GM23338 (cell line): ENCODE results near the gene DAPK1. TPM values are rescaled to one million over a fixed set of nuclear protein-coding genes. Genes with fewer than 3 reads are reported as not detected.

ENCODE experiments used
- ATAC-seq: fragments of 200-7000 bp; cut with Tn5 transposase; 3 replicates; pipeline ENCODE4 v1.9.1; 2020
- DNase-seq: peaks from one replicate; pipeline ENCODE4 v3.0.0-alpha.2; 2015; ENCODE audit warnings: low spot score
- H2AFZ ChIP-seq: fragments of 200-600 bp; sonication (generic); 2 replicates; pipeline ENCODE4 v1.8.0; 2016; ENCODE audit warnings: antibody characterized with exemption, mild to moderate bottlenecking, moderate library complexity
- H3F3A ChIP-seq: fragments of 200-600 bp; sonication (generic); replicated peaks from 2 replicates; pipeline ENCODE4 v1.8.0; 2017; ENCODE audit warnings: antibody characterized with exemption, mixed run types, low read depth
- H3K27ac ChIP-seq: fragments of 200-600 bp; sonication (generic); 2 replicates; pipeline ENCODE4 v1.6.1; 2016; ENCODE audit warnings: low read depth
- H3K27me3 ChIP-seq: fragments of 200-600 bp; sonication (generic); 2 replicates; pipeline ENCODE4 v1.8.0; 2016; ENCODE audit warnings: mild to moderate bottlenecking, mixed run types, moderate library complexity; ENCODE audit not compliant: insufficient read depth
- H3K36me3 ChIP-seq: fragments of 200-600 bp; sonication (generic); 2 replicates; pipeline ENCODE4 v1.8.0; 2016; ENCODE audit warnings: mild to moderate bottlenecking; ENCODE audit not compliant: insufficient read depth
- H3K4me1 ChIP-seq: fragments of 200-600 bp; sonication (generic); 2 replicates; pipeline ENCODE4 v1.8.0; 2016; ENCODE audit warnings: mild to moderate bottlenecking, moderate library complexity; ENCODE audit not compliant: insufficient read depth
- H3K4me2 ChIP-seq: fragments of 200-600 bp; sonication (generic); 2 replicates; pipeline ENCODE4 v1.7.1; 2017; ENCODE audit warnings: mixed run types
- H3K4me3 ChIP-seq: fragments of 200-600 bp; sonication (generic); 2 replicates; pipeline ENCODE4 v1.6.1; 2016; ENCODE audit warnings: mixed run types
- H3K79me2 ChIP-seq: fragments of 200-600 bp; sonication (generic); replicated peaks from 2 replicates; pipeline ENCODE4 v1.8.0; 2017; ENCODE audit warnings: mild to moderate bottlenecking; ENCODE audit not compliant: insufficient read depth
- H3K9me2 ChIP-seq: fragments of 200-600 bp; sonication (generic); 2 replicates; pipeline ENCODE4 v1.8.0; 2017; ENCODE audit not compliant: insufficient read depth
- H4K20me1 ChIP-seq: fragments of 200-600 bp; sonication (generic); replicated peaks from 2 replicates; pipeline ENCODE4 v1.8.0; 2017; ENCODE audit warnings: mild to moderate bottlenecking; ENCODE audit not compliant: insufficient read depth
- H3K27ac Mint-ChIP-seq: 2 replicates; pipeline ENCODE4 v1.8.0; 2020; ENCODE audit warnings: inconsistent platforms, mild to moderate bottlenecking, moderate library complexity, mixed read lengths
- H3K27me3 Mint-ChIP-seq: 3 replicates; pipeline ENCODE4 v1.8.0; 2022; ENCODE audit warnings: low read depth, mild to moderate bottlenecking, moderate library complexity, mixed read lengths, inconsistent platforms; ENCODE audit not compliant: insufficient read depth, poor library complexity
- H3K36me3 Mint-ChIP-seq: 3 replicates; pipeline ENCODE4 v1.8.0; 2021; ENCODE audit warnings: low read depth, mild to moderate bottlenecking, inconsistent platforms, moderate library complexity, mixed read lengths
- H3K4me1 Mint-ChIP-seq: 3 replicates; pipeline ENCODE4 v1.8.0; 2020; ENCODE audit warnings: mild to moderate bottlenecking, inconsistent platforms, mixed read lengths
- H3K4me3 Mint-ChIP-seq: 3 replicates; pipeline ENCODE4 v1.8.0; 2021; ENCODE audit warnings: moderate library complexity, mild to moderate bottlenecking, inconsistent platforms, mixed read lengths
- H3K9me3 Mint-ChIP-seq: 3 replicates; pipeline ENCODE4 v1.8.0; 2020; ENCODE audit warnings: moderate library complexity, mild to moderate bottlenecking, inconsistent platforms, mixed read lengths
- CTCF ChIP-seq, 2 experiments: fragments of 200-600 bp in 1 of 2; sonication (generic) in 1 of 2; conservative IDR thresholded peaks; 2 replicates each; pipeline versions ENCODE4 v1.5.1 to v1.6.1; 2016 to 2017; ENCODE audit warnings: antibody characterized with exemption in 2 of 2, low read depth in 2 of 2, mild to moderate bottlenecking in 2 of 2, moderate library complexity in 1 of 2
- ETS1 ChIP-seq: IDR thresholded peaks from 2 replicates; pipeline ENCODE4 v1.6.1; 2016; ENCODE audit warnings: antibody characterized with exemption
- EZH2phosphoT487 ChIP-seq: fragments of 200-600 bp; sonication (generic); IDR thresholded peaks from one replicate; pipeline ENCODE4 v1.8.1; 2018; ENCODE audit warnings: antibody characterized with exemption; ENCODE audit not compliant: unreplicated experiment
- JUNB ChIP-seq: IDR thresholded peaks from one replicate; pipeline ENCODE4 v1.6.1; 2016; ENCODE audit warnings: antibody characterized with exemption; ENCODE audit not compliant: unreplicated experiment
- NANOG ChIP-seq: IDR thresholded peaks from 2 replicates; pipeline ENCODE4 v1.6.1; 2016; ENCODE audit warnings: antibody characterized with exemption, borderline replicate concordance
- POLR2AphosphoS5 ChIP-seq: IDR thresholded peaks from 2 replicates; pipeline ENCODE4 v1.6.1; 2016; ENCODE audit warnings: antibody characterized with exemption, low read depth
- ZNF331 ChIP-seq: fragments of 250-450 bp; sonication (Bioruptor Pico); IDR thresholded peaks from 2 replicates; pipeline ENCODE4 v1.5.0; 2020; ENCODE audit warnings: low read depth, mild to moderate bottlenecking, moderate library complexity
- ZNF462 ChIP-seq: fragments of 250-450 bp; sonication (Bioruptor Pico); IDR thresholded peaks from 2 replicates; pipeline ENCODE4 v1.5.0; 2020; ENCODE audit warnings: mild to moderate bottlenecking, moderate library complexity
- polyA plus RNA-seq: library from polyadenylated mRNA; unstranded; fragments of >200 nt; fragmentation: Nextera tagmentation; extraction: Ambion mirVana; gene quantifications from 2 replicates; pipeline ENCODE4 v1.2.1, GENCODE V29; 2016
- total RNA-seq: library from RNA; depleted of rRNA; stranded (reverse); fragments of >200 nt; shearing (Covaris generic); gene quantifications from 2 replicates; pipeline ENCODE4 v1.2.3, GENCODE V29; 2014

The DAPK1 gene
- total and polyA plus RNA-seq, 2 experiments from 2014 or later: 37.0 to 134 TPM

- TF ChIP-seq CTCF (conservative IDR thresholded peaks at IDR 0.05; ENCODE audit: low read depth in 2 of 2) (no peak), ZNF462 (no peak), NANOG (no peak), JUNB (no peak)
Observed at GRCh38 chr9:87607859-87608258, 110.2 kb downstream of the DAPK1 start (continued).

GRCh38 chr9:87609002-87609401, 111.3 kb downstream of the DAPK1 start:
- peaks cover 23% of the 10 kb centered on the region for H3K36me3 ChIP-seq
- no peak overlapping the region for H3K27ac ChIP-seq
- no peak overlapping the region for H3K4me3 ChIP-seq
- Mint-ChIP-seq H3K36me3 (peaks cover 78% of the 10 kb centered on the region), H3K4me1 (peaks cover 52% of the 10 kb centered on the region), H3K27ac (peak overlapping the region; percentile 3), H3K9me3 (no peaks in the 10 kb centered on the region), H3K27me3 (no peaks in the 10 kb centered on the region), H3K4me3 (no peak overlapping the region)
- peaks cover 6% of the 10 kb centered on the region; the same call in 1 of the 2 replicates for H3K9me2 ChIP-seq
- no peak overlapping the region for H2AFZ ChIP-seq
- H4K20me1 ChIP-seq: peaks cover 12% of the 10 kb centered on the region
- H3K4me1 ChIP-seq: peaks cover 40% of the 10 kb centered on the region
- ATAC-seq: peak; percentile 63
- H3F3A ChIP-seq: 0 out of 2 replicates have a peak, but pooled peaks cover 7% of the 10 kb centered on the region
- no peaks in the 10 kb centered on the region for H3K27me3 ChIP-seq
- peaks cover 43% of the 10 kb centered on the region for H3K79me2 ChIP-seq
- no peak for TF ChIP-seq EZH2phosphoT487
- TF ChIP-seq POLR2AphosphoS5: no peak
- TF ChIP-seq ZNF331 (CRISPR knock-in tag): no peak
- TF ChIP-seq ETS1: no peak
- DNase-seq: peak; percentile 55
- H3K4me2 ChIP-seq: peak overlapping the region; percentile 39; the same call in 1 of the 2 replicates
